ENCODE measurements around the gene KCNH8. TPM values are rescaled to one million over a fixed set of nuclear protein-coding genes. Genes with fewer than 3 reads are reported as not detected.

Gene KCNH8
- total RNA-seq, 3 donors from 2014 or later (not counting 1 experiment from before 2014, with no cell fraction given) = 0.10 TPM; not detected in 2

- Histone ChIP-seq H3K27me3 (ENCODE audit: control insufficient read depth, insufficient read depth, low read length) (peaks cover 2% of the 10 kb centered on the region), H3K9me3 (ENCODE audit: control insufficient read depth, insufficient read depth, low read length) (no peaks in the 10 kb centered on the region), H3K27ac (ENCODE audit: low read length) (no peak overlapping the region), H3K4me1 (ENCODE audit: control insufficient read depth, insufficient read depth, low read length) (no peaks in the 10 kb centered on the region), H3K4me3 (ENCODE audit: low read length) (no peak overlapping the region), H3K36me3 (ENCODE audit: control insufficient read depth, insufficient read depth, low read length) (no peaks in the 10 kb centered on the region)
- Mint-ChIP-seq H3K27me3 (ENCODE audit: low read depth in 2 of 2) (peaks cover 9 to 37% of the 10 kb centered on the region in 2 donors), H3K4me3 (no peak overlapping the region), H3K9me3 (peaks cover 2% of the 10 kb centered on the region in 2 donors), H3K36me3 (no peaks in the 10 kb centered on the region), H3K27ac (no peak overlapping the region), H3K4me1 (no peaks in the 10 kb centered on the region)
- ATAC-seq = no peak
- 93% methylated on average over 1 of the region's 1 CpG for WGBS (ENCODE audit: insufficient coverage)
- intact Hi-C loops (cut with micrococcal nuclease) = no loop called here
- TF ChIP-seq CTCF (IDR thresholded peaks at IDR 0.05) = no peak
- no peak for DNase-seq
These were observed 8.4 kb upstream of the KCNH8 start for GRCh38 chr3:19139863-19140262.

DNA sequence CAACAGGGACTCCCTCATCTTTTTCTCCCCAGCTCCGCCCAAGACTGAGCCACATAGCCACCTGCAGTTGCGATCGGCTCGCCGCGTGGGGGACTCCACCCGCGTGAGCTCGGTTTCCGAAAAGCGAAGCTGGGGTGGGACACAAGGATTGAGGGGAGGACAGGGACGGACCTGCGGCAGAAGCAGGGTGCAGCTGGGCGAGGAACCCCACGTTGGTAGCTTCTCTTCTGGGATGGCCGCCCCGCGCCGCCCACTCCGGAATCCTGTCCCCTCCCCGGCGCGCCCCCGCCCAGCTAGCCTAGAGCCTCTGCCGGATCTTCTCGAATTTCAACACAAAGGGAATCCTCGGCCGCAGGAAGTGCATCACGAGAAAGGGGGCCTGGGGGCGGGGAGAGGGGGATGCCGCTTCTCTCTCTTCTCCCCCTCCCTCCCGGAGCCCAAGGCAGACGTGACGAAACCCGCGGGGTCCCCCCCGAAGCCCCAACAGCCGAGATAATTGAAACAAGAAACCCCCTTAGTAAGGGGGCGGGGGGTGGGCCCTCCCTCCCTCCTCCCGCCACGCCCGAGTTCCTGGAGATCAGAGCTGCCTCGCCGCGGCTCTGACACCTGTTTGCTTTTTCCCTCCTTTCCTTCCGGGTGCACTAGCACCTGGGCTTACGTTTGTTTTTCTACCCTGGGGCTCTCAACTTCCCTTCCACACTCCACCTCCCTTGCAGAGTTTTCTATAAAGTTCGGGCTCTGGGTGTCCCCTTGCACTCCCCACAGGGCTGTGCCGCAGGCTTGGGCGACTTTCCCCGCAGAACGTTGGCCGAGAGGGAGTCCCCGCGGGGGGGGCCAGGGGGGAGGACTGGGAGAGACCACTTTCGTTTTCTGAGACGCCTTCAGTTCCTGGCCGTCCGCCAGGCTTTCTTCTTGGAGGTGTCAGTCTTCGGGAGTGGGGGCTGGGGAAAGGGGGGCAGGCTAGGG, 1.3 kb upstream of the KCNH8 start:
- H3K36me3 ChIP-seq (ENCODE audit: control insufficient read depth, insufficient read depth, low read length) = no peaks in the 10 kb centered on the region
- WGBS (ENCODE audit: insufficient coverage) = under 1% methylated on average over 53 of the region's 60 CpGs
- no peaks in the 10 kb centered on the region for H3K9me3 ChIP-seq (ENCODE audit: control insufficient read depth, insufficient read depth, low read length)
- Mint-ChIP-seq H3K27ac (peak overlapping the region in 1 of 2 donors; percentile 80), H3K4me1 (peaks cover 20 to 29% of the 10 kb centered on the region in 2 donors), H3K36me3 (no peaks in the 10 kb centered on the region), H3K27me3 (ENCODE audit: low read depth in 2 of 2) (peaks cover 22 to 40% of the 10 kb centered on the region in 2 donors), H3K9me3 (peaks cover 0 to 2% of the 10 kb centered on the region in 2 donors), H3K4me3 (peak overlapping the region; percentile 93)
- no peak overlapping the region for H3K27ac ChIP-seq (ENCODE audit: low read length)
- intact Hi-C loops (cut with micrococcal nuclease) = no loop called here
- TF ChIP-seq CTCF (IDR thresholded peaks at IDR 0.05) = peak; percentile 32
- peak overlapping the region; percentile 56 for H3K4me3 ChIP-seq (ENCODE audit: low read length)
- ATAC-seq = peak; percentile 66 to 77 (median 72)
- peaks cover 19% of the 10 kb centered on the region for H3K4me1 ChIP-seq (ENCODE audit: control insufficient read depth, insufficient read depth, low read length)
- DNase-seq = peak; percentile 46 to 76
- peaks cover 15% of the 10 kb centered on the region for H3K27me3 ChIP-seq (ENCODE audit: control insufficient read depth, insufficient read depth, low read length)

DNA sequence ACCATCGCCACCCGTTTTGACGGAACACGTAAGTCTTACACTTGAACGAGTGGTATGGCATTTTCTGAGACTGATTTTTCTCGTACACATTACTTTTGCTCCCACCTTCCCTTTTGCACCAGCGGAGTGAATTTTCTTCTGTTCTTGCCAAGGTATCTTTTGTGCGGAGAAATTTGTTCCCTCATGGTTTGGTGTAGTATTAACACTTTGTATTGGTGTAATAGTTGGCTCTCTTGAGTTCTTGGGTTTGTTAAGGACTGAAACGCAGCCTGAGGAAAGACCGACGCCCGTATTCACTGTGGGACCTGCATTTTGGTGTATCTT, 420 bp downstream of the KCNH8 start:
- no peak for ATAC-seq
- intact Hi-C loops (cut with micrococcal nuclease) = no loop called here
- peaks cover 19% of the 10 kb centered on the region for H3K4me1 ChIP-seq (ENCODE audit: control insufficient read depth, insufficient read depth, low read length)
- H3K4me3 Mint-ChIP-seq = peak overlapping the region; percentile 73
- H3K27ac ChIP-seq (ENCODE audit: low read length) = no peak overlapping the region
- no peaks in the 10 kb centered on the region for H3K36me3 Mint-ChIP-seq
- H3K36me3 ChIP-seq (ENCODE audit: control insufficient read depth, insufficient read depth, low read length) = no peaks in the 10 kb centered on the region
- 8% methylated on average over 11 of the region's 12 CpGs for WGBS (ENCODE audit: insufficient coverage)
- no peaks in the 10 kb centered on the region for H3K9me3 ChIP-seq (ENCODE audit: control insufficient read depth, insufficient read depth, low read length)
- no peaks in the 10 kb centered on the region for H3K9me3 Mint-ChIP-seq
- peaks cover 16 to 28% of the 10 kb centered on the region in 2 donors for H3K27me3 Mint-ChIP-seq (ENCODE audit: low read depth in 2 of 2)
- no peak overlapping the region for H3K4me3 ChIP-seq (ENCODE audit: low read length)
- TF ChIP-seq CTCF (IDR thresholded peaks at IDR 0.05) = no peak
- H3K4me1 Mint-ChIP-seq = peaks cover 20 to 29% of the 10 kb centered on the region in 2 donors
- DNase-seq = peak in 1 of 2 donors; percentile 4
- H3K27ac Mint-ChIP-seq = peak overlapping the region in 1 of 2 donors; percentile 11
- H3K27me3 ChIP-seq (ENCODE audit: control insufficient read depth, insufficient read depth, low read length) = peaks cover 15% of the 10 kb centered on the region

Measured in natural killer cell (primary cell).